B cell (primary cell): ENCODE results near the gene PBX2. TPM values are rescaled to one million over a fixed set of nuclear protein-coding genes. Genes with fewer than 3 reads are reported as not detected.

Experiments
- ATAC-seq: fragments of 200-7000 bp; cut with Tn5 transposase; one replicate; pipeline ENCODE4 v1.10.0; 2021; ENCODE audit warnings: low read depth, mild to moderate bottlenecking, moderate number of reproducible peaks, moderate library complexity
- CTCF ChIA-PET: fragments of 350-600 bp; sonication (Branson Sonifier 250); formaldehyde crosslinking; loops from one replicate; lab custom pipeline; 2021; ENCODE audit warnings: antibody characterized with exemption, inconsistent platforms; lab: Charles Lee
- POLR2A ChIA-PET: fragments of 350-600 bp; sonication (Branson Sonifier 250); formaldehyde crosslinking; loops from one replicate; lab custom pipeline; 2021; ENCODE audit warnings: antibody characterized with exemption; lab: Charles Lee
- DNase-seq: peaks from one replicate; pipeline ENCODE4 v3.0.0; 2013
- H2AFZ ChIP-seq: 2 replicates; pipeline ENCODE4 v1.6.1; 2012; ENCODE audit warnings: mild to moderate bottlenecking, low read depth, low read length; ENCODE audit not compliant: insufficient read depth, poor library complexity, severe bottlenecking
- H3K27ac ChIP-seq, 2 donors: 1 replicate in 1 of 2; 2 replicates in 1 of 2; pipeline ENCODE4 v1.5.1; 2012 to 2013; ENCODE audit warnings: low read length in 2 of 2, mild to moderate bottlenecking in 2 of 2, moderate library complexity in 1 of 2
- H3K27me3 ChIP-seq, 4 experiments: fragments of 200-600 bp in 1 of 4; sonication (generic) in 1 of 4; replicated peaks in 1 of 4; 1 replicate in 2 of 4; 2 replicates in 2 of 4; pipeline versions ENCODE4 v1.6.1 to v1.7.0; 2013 to 2016; ENCODE audit warnings: low read length in 3 of 4, mild to moderate bottlenecking in 2 of 4, mixed read lengths in 1 of 4, moderate library complexity in 1 of 4; ENCODE audit not compliant: insufficient read depth in 4 of 4, control insufficient read depth in 3 of 4; ENCODE audit errors: control extremely low read depth in 1 of 4
- H3K36me3 ChIP-seq, 2 experiments: replicated peaks in 1 of 2; 1 replicate in 1 of 2; 2 replicates in 1 of 2; pipeline versions ENCODE4 v1.6.1 to v1.7.1; 2013; ENCODE audit warnings: low read length in 1 of 2; ENCODE audit not compliant: insufficient read depth in 2 of 2, control insufficient read depth in 1 of 2; ENCODE audit errors: control extremely low read depth in 1 of 2, extremely low read depth in 1 of 2
- H3K4me1 ChIP-seq, 2 donors: fragments of 200-600 bp in 1 of 2; sonication (generic) in 1 of 2; 1 replicate in 1 of 2; 2 replicates in 1 of 2; pipeline versions ENCODE4 v1.5.1 to v1.6.1; 2013 to 2017; ENCODE audit warnings: low read length in 2 of 2; ENCODE audit not compliant: control insufficient read depth in 2 of 2, insufficient read depth in 2 of 2
- H3K4me2 ChIP-seq: replicated peaks from 2 replicates; pipeline ENCODE3; 2012; ENCODE audit warnings: mild to moderate bottlenecking, low read depth, low read length; ENCODE audit not compliant: poor library complexity, severe bottlenecking
- H3K4me3 ChIP-seq, 5 experiments: fragments of 200-600 bp in 1 of 5; sonication (generic) in 1 of 5; 1 replicate in 3 of 5; 2 replicates in 2 of 5; pipeline versions ENCODE4 v1.5.1 to v1.7.0; 2011 to 2016; ENCODE audit warnings: low read length in 4 of 5, mild to moderate bottlenecking in 4 of 5, low read depth in 2 of 5, control low read depth in 1 of 5, moderate library complexity in 1 of 5; ENCODE audit not compliant: insufficient read depth in 1 of 5; ENCODE audit errors: control extremely low read depth in 1 of 5, extremely low read depth in 1 of 5
- H3K79me2 ChIP-seq: fragments of 200-600 bp; sonication (generic); one replicate; pipeline ENCODE4 v1.6.0; 2016; ENCODE audit warnings: low read length; ENCODE audit not compliant: control insufficient read depth, insufficient read depth
- H3K9ac ChIP-seq: fragments of 200-600 bp; sonication (generic); 2 replicates; pipeline ENCODE4 v1.6.1; 2017; ENCODE audit warnings: mild to moderate bottlenecking, low read length, moderate library complexity
- H3K9me3 ChIP-seq, 3 donors: one replicate each; pipeline versions ENCODE4 v1.6.1 to v1.7.1; 2013; ENCODE audit warnings: low read length in 2 of 3; ENCODE audit not compliant: control insufficient read depth in 2 of 3, insufficient read depth in 1 of 3; ENCODE audit errors: control extremely low read depth in 1 of 3
- H4K20me1 ChIP-seq: 2 replicates; pipeline ENCODE4 v1.6.0; 2012; ENCODE audit warnings: mild to moderate bottlenecking, low read length; ENCODE audit not compliant: insufficient read depth, control insufficient read depth, poor library complexity, severe bottlenecking
- H3K27ac Mint-ChIP-seq: one replicate; pipeline ENCODE4 v1.8.0; 2021; ENCODE audit warnings: mixed read lengths
- H3K27me3 Mint-ChIP-seq: one replicate; pipeline ENCODE4 v1.8.0; 2021; ENCODE audit warnings: mixed read lengths
- H3K4me1 Mint-ChIP-seq: one replicate; pipeline ENCODE4 v1.8.0; 2021; ENCODE audit warnings: mixed read lengths
- H3K4me3 Mint-ChIP-seq: one replicate; pipeline ENCODE4 v1.8.0; 2021; ENCODE audit warnings: mixed read lengths
- H3K9me3 Mint-ChIP-seq: one replicate; pipeline ENCODE4 v1.8.0; 2022; ENCODE audit warnings: mixed read lengths; ENCODE audit not compliant: insufficient read depth
- CTCF ChIP-seq: fragments of 200-600 bp; IDR thresholded peaks from one replicate; pipeline ENCODE4 v1.8.0; 2022; ENCODE audit warnings: antibody characterized with exemption, mild to moderate bottlenecking
- WGBS: methylation state at CpG from one replicate; pipeline ENCODE4 v1.1.5; 2013; ENCODE audit warnings: missing lambda C conversion rate; ENCODE audit not compliant: insufficient coverage; 5-methylcytosine and 5-hydroxymethylcytosine counted together
- intact Hi-C: fragments of 100-400 bp; cut with micrococcal nuclease; formaldehyde crosslinking; loops from one replicate; pipeline ENCODE4 v1.10.0; 2022
- polyA plus RNA-seq: library from polyadenylated mRNA; depleted of rRNA; stranded (reverse); fragments of >200 nt; gene quantifications from 2 replicates; pipeline ENCODE4 v1.2.3, GENCODE V29; 2012
- total RNA-seq, 2 donors: library from RNA; stranded (reverse); fragments of 120-200 nt in 1 of 2; gene quantifications; 1 replicate in 1 of 2; 2 replicates in 1 of 2; pipeline versions ENCODE4 v1.2.3 to v1.2.4, GENCODE V29; 2013 to 2022

The PBX2 gene
- total and polyA plus RNA-seq, 2 donors (not counting 1 experiment from before 2014, with no cell fraction given), result 128 to 188 TPM

DNA sequence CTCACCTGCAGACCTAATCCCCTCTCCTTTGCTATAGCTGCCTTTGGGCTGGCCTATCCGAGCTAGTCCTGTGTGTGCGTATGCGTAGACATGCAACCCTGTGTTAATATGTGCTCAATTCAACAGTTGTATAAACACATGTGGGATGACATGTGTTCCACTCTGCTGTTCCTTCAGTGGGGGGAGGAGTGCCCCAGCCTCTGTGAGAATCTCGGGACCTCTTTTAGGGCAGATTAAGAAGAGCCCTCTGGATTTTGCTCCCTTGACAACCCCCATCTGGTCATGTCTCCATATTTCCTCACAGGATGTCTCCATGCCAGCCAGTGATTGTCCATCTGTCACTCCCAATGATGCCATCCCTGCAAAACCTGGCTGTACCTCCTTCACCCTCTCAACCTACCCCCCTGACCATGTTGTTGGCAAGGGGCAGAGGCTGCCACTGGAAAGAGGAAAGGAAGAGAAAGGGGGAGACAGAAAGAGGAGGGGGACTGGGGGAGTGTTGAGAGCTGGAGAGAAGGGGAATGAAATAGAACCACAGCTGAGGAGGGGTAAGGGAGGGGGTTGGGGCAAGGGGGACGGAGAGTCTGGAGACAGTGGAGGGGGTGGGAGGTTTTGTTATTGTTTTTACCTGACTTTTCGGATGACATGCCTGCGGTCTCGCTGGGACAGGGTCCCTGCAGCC, 38.7 kb downstream of the PBX2 start:
- 17% methylated on average over 3 of the region's 8 CpGs for WGBS
- no peaks in the 10 kb centered on the region for H3K9me3 Mint-ChIP-seq
- Histone ChIP-seq H2AFZ (no peak overlapping the region), H3K9me3 (peaks cover 0 to 16% (median 3%) of the 10 kb centered on the region in 3 donors), H3K4me1 (peaks cover 37 to 42% of the 10 kb centered on the region in 2 donors), H3K36me3 (no peaks in the 10 kb centered on the region), H3K79me2 (no peaks in the 10 kb centered on the region), H4K20me1 (no peaks in the 10 kb centered on the region), H3K4me3 (no peak overlapping the region), H3K27me3 (peaks cover 0 to 71% (median 30%) of the 10 kb centered on the region in 4 experiments), H3K4me2 (no peak overlapping the region), H3K9ac (no peak overlapping the region), H3K27ac (no peak overlapping the region)
- POLR2A ChIA-PET, result no interaction called here
- H3K27ac Mint-ChIP-seq, result no peak overlapping the region
- no peak for ATAC-seq
- no peak for TF ChIP-seq CTCF
- peaks cover 57% of the 10 kb centered on the region for H3K4me1 Mint-ChIP-seq
- H3K27me3 Mint-ChIP-seq, result peaks cover 58% of the 10 kb centered on the region
- DNase-seq, result no peak
- intact Hi-C loops, result loop anchor here (10.0 kb wide), 1 partner anchor 107 kb away; no protein-coding TSS in a partner anchor
- no peak overlapping the region for H3K4me3 Mint-ChIP-seq
- CTCF ChIA-PET, result interaction anchor here (0.6 kb wide), 1 partner anchor 56 kb away, joined by 3 read pairs; no protein-coding TSS in a partner anchor
